ENCODE data around the gene CTBP1. TPM values are rescaled to one million over a fixed set of nuclear protein-coding genes. Genes with fewer than 3 reads are reported as not detected.
"Not testable (repeated sequence)": the region's sequence is repeated elsewhere in the genome, so short reads cannot be mapped to it uniquely, and the experiment has no call there.

Gene CTBP1
- total and polyA plus RNA-seq, 2 of the 8 experiments (the other 6 are each of a cell fraction or from before 2014, with no cell fraction given), result 128 to 185 TPM

- TF ChIP-seq CTCF (IDR thresholded peaks at IDR 0.05; ENCODE audit: control extremely low read depth in 1 of 3, insufficient read depth in 1 of 3, low read depth in 1 of 3, low read length in 3 of 3) (no peak), RXRA (IDR thresholded peaks at IDR 0.05; ENCODE audit: insufficient read depth, low read depth, low read length) (no peak), EGR1 (IDR thresholded peaks at IDR 0.05; ENCODE audit: borderline replicate concordance, low read depth, low read length) (no peak), RNF2 (IDR thresholded peaks at IDR 0.05; ENCODE audit: borderline replicate concordance, low read depth, low read length, missing control alignments, poor library complexity, severe bottlenecking) (no peak)
Observed at GRCh38 chr4:1237981-1238675, 10.8 kb downstream of the CTBP1 start (continued).

GRCh38 chr4:1237261-1237660, 11.7 kb downstream of the CTBP1 start:
- peaks cover 8 to 23% of the 10 kb centered on the region in 2 experiments for H4K20me1 ChIP-seq (replicated peaks in 1 of 2; ENCODE audit: control insufficient read depth in 1 of 2, insufficient read depth in 2 of 2, low read length in 2 of 2)
- H3K36me3 ChIP-seq (ENCODE audit: control insufficient read depth in 2 of 4, insufficient read depth in 4 of 4, low read length in 3 of 4), result peaks cover 2 to 56% (median 19%) of the 10 kb centered on the region in 4 experiments; a peak in 7 of 8 replicates
- peaks cover 13% of the 10 kb centered on the region; the same call in 1 of the 2 replicates for H3K79me1 ChIP-seq (ENCODE audit: low read depth, low read length)
- H3K56ac ChIP-seq (replicated peaks; ENCODE audit: insufficient read length, low read depth, low read length); H4K5ac ChIP-seq (ENCODE audit: insufficient read length, low read depth, low read length); DNase-seq (ENCODE audit: low read depth in 1 of 2, low spot score in 2 of 2); H2BK5ac ChIP-seq (ENCODE audit: low read depth, low read length); H3K23ac ChIP-seq (ENCODE audit: insufficient read length); H3K4me1 ChIP-seq (replicated peaks in 1 of 4; ENCODE audit: control insufficient read depth in 3 of 4, insufficient read depth in 4 of 4, low read length in 3 of 4); H2BK15ac ChIP-seq (ENCODE audit: low read length); H4K91ac ChIP-seq (replicated peaks; ENCODE audit: insufficient read length, low read length); H3K23me2 ChIP-seq (ENCODE audit: low read depth, low read length); H2AK5ac ChIP-seq (ENCODE audit: low read depth, low read length); FAIRE-seq; H3K4me2 ChIP-seq (ENCODE audit: insufficient read depth in 1 of 2, low read depth in 2 of 2, low read length in 2 of 2); H3K18ac ChIP-seq (ENCODE audit: extremely low read depth, low read length); H2AFZ ChIP-seq (ENCODE audit: low read length); H3K27me3 ChIP-seq (replicated peaks in 1 of 4; ENCODE audit: control insufficient read depth in 3 of 4, extremely low read depth in 1 of 4, insufficient read depth in 3 of 4, low read length in 3 of 4); H3K27ac ChIP-seq (ENCODE audit: low read depth, low read length); H3K4ac ChIP-seq (replicated peaks; ENCODE audit: insufficient read length, low read depth, low read length); H2BK12ac ChIP-seq (ENCODE audit: low read depth, low read length); POLR2A ChIA-PET (ENCODE audit: partially characterized antibody); H4K8ac ChIP-seq (ENCODE audit: extremely low read depth, insufficient read depth, low read length); H3K9me3 ChIP-seq (ENCODE audit: insufficient read depth in 2 of 2, low read depth in 1 of 2, low read length in 1 of 2); H3K14ac ChIP-seq (ENCODE audit: insufficient read length); H3K9ac ChIP-seq (replicated peaks in 1 of 4; ENCODE audit: extremely low read depth in 1 of 4, low read depth in 3 of 4, low read length in 3 of 4); H2BK20ac ChIP-seq (ENCODE audit: low read length); H2BK120ac ChIP-seq (replicated peaks; ENCODE audit: low read depth, low read length); H3K4me3 ChIP-seq (ENCODE audit: extremely low read depth in 1 of 4, insufficient read depth in 2 of 4, low read depth in 3 of 4, low read length in 4 of 4): not testable (repeated sequence)
- WGBS, 2 experiments (ENCODE audit: extremely low coverage in 1 of 2, insufficient coverage in 1 of 2, insufficient read length in 1 of 2, insufficient replicate concordance in 2 of 2, low coverage in 1 of 2, low lambda C conversion rate in 2 of 2, missing lambda C conversion rate in 1 of 2), result 85% methylated on average over 6 of the region's 9 CpGs; no CpG with 5 or more reads in 1 of the 2 experiments
- peaks cover 4 to 25% of the 10 kb centered on the region in 2 experiments; a peak in 3 of 4 replicates for H3K79me2 ChIP-seq (ENCODE audit: control insufficient read depth in 1 of 2, insufficient read depth in 2 of 2, low read length in 2 of 2)
- CTCF ChIA-PET (ENCODE audit: partially characterized antibody), result interaction anchor here (0.7 kb wide), 1 partner anchor 50 kb away, joined by 4 read pairs; no protein-coding TSS in a partner anchor
